Measurements from ENCODE around the gene DENND5B. TPM values are rescaled to one million over a fixed set of nuclear protein-coding genes. Genes with fewer than 3 reads are reported as not detected.

The DENND5B gene
- total RNA-seq, 4 donors from 2014 or later, result 4.4 to 25.1 (median 16.3) TPM

DNA sequence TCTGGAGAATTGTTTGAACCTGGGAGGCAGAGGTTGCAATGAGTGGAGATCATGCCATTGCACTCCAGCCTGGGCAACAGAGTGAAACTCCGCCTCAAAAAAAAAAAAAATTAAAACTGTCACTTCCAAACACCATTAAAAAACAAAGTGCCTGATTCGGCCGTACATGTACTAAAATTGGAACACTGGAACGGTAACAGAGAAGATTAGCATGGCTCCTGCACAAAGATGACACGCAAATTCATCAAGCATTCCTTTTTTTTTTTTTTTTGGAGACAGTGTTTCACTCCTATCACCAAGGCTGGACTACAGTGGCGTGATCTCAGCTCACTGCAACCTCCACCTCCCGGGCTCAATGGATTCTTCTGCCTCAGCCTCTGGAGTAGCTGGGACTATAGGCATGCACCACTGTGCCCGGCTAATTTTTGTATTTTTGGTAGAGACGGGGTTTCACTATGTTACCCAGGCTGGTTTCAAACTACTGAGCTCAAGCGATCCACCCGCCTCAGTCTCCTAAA is 224.8 kb downstream of the DENND5B start:
- Histone ChIP-seq H3K9me3 (no peaks in the 10 kb centered on the region), H3K36me3 (no peaks in the 10 kb centered on the region), H3K4me1 (peaks cover 6 to 45% (median 20%) of the 10 kb centered on the region in 4 donors), H3K4me3 (no peak overlapping the region), H3K27ac (no peak overlapping the region), H3K27me3 (no peaks in the 10 kb centered on the region)
- intact Hi-C loops (cut with DNase I; ENCODE audit: low total_unique reads), result no loop called here
- in situ Hi-C loops (cut with MboI; ENCODE audit: low pct_ligation_motif_present in 1 of 4, low pct_unique_long_range_greater_than_20kb in 1 of 4, low sequenced_read_pairs in 3 of 4), result no loop called here
- TF ChIP-seq EP300 (IDR thresholded peaks at IDR 0.05; ENCODE audit: low read depth) (no peak), POLR2A (IDR thresholded peaks at IDR 0.05) (no peak), POLR2AphosphoS5 (IDR thresholded peaks at IDR 0.05) (no peak)
- TF ChIP-seq, protein P1, sequence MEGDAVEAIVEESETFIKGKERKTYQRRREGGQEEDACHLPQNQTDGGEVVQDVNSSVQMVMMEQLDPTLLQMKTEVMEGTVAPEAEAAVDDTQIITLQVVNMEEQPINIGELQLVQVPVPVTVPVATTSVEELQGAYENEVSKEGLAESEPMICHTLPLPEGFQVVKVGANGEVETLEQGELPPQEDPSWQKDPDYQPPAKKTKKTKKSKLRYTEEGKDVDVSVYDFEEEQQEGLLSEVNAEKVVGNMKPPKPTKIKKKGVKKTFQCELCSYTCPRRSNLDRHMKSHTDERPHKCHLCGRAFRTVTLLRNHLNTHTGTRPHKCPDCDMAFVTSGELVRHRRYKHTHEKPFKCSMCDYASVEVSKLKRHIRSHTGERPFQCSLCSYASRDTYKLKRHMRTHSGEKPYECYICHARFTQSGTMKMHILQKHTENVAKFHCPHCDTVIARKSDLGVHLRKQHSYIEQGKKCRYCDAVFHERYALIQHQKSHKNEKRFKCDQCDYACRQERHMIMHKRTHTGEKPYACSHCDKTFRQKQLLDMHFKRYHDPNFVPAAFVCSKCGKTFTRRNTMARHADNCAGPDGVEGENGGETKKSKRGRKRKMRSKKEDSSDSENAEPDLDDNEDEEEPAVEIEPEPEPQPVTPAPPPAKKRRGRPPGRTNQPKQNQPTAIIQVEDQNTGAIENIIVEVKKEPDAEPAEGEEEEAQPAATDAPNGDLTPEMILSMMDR (IDR thresholded peaks at IDR 0.05), result no peak
- no peak for DNase-seq
- 88 to 91% methylated on average over 9 to 11 of the region's 11 CpGs for WGBS, 2 donors (ENCODE audit: low coverage in 1 of 2)

DNA sequence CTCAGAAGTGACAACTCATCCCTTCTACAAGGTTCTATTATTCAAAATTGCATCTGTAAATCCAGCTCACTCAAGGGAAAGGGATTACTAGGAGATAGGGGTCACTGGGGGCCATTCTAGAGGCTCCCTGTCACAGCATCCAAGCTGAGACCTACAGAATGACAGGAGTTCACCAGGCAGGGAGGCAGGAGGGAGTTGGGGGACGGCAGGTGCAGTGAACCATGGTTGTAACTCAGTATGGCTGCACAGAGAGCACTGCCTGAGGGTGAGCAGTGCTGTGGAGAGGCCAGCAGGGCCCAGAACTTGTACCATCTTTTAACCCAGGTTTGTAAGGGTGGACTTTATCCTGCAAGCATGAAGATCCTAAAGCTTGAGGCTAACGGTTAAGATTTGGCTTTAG is 227.1 kb downstream of the DENND5B start:
- Histone ChIP-seq H3K4me1 (peaks cover 4 to 21% (median 13%) of the 10 kb centered on the region in 4 donors), H3K4me3 (no peak overlapping the region), H3K36me3 (no peaks in the 10 kb centered on the region), H3K27ac (peak overlapping the region; percentile 65 to 80 (median 74)), H3K27me3 (no peaks in the 10 kb centered on the region), H3K9me3 (no peaks in the 10 kb centered on the region)
- intact Hi-C loops (cut with DNase I; ENCODE audit: low total_unique reads), result no loop called here
- in situ Hi-C loops (cut with MboI; ENCODE audit: low pct_ligation_motif_present in 1 of 4, low pct_unique_long_range_greater_than_20kb in 1 of 4, low sequenced_read_pairs in 3 of 4), result no loop called here
- TF ChIP-seq POLR2A (IDR thresholded peaks at IDR 0.05) (no peak), POLR2AphosphoS5 (IDR thresholded peaks at IDR 0.05) (no peak), EP300 (IDR thresholded peaks at IDR 0.05; ENCODE audit: low read depth) (no peak)
- TF ChIP-seq, protein P1 (IDR thresholded peaks at IDR 0.05), result no peak
- 96% methylated on average over 2 of the region's 2 CpGs; no CpG with 5 or more reads in 1 of the 2 donors for WGBS, 2 donors (ENCODE audit: low coverage in 1 of 2)
- DNase-seq, result no peak

DNA sequence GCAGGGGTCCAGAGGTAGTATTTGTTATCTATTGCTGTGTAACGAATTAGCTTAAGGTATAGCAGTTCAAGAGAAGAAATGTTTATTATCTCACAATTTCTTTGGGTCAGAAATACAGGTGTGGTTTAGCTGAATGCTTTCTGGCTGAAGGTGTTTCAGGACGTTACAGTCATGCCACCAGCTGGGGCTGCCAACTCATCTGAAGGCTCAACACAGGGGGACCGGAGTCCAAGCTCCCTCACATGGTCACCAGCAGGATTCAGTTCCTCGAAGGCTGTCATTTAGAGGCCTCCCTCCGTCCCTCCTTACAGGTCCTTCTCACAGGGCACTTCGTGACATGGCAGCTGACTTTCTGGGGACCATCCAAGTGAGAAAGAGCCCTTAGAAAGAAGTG is 227.5 kb downstream of the DENND5B start:
- intact Hi-C loops (cut with DNase I; ENCODE audit: low total_unique reads), result no loop called here
- Histone ChIP-seq H3K4me3 (no peak overlapping the region), H3K36me3 (no peaks in the 10 kb centered on the region), H3K9me3 (no peaks in the 10 kb centered on the region), H3K27ac (peak overlapping the region; percentile 65 to 80 (median 74)), H3K27me3 (no peaks in the 10 kb centered on the region), H3K4me1 (peaks cover 4 to 19% (median 13%) of the 10 kb centered on the region in 4 donors)
- DNase-seq, result no peak
- TF ChIP-seq POLR2AphosphoS5 (IDR thresholded peaks at IDR 0.05) (no peak), EP300 (IDR thresholded peaks at IDR 0.05; ENCODE audit: low read depth) (no peak), POLR2A (IDR thresholded peaks at IDR 0.05) (no peak)
- TF ChIP-seq, protein P1 (IDR thresholded peaks at IDR 0.05), result no peak
- 44% methylated on average over 6 of the region's 6 CpGs; no CpG with 5 or more reads in 1 of the 2 donors for WGBS, 2 donors (ENCODE audit: low coverage in 1 of 2)
- in situ Hi-C loops (cut with MboI; ENCODE audit: low pct_ligation_motif_present in 1 of 4, low pct_unique_long_range_greater_than_20kb in 1 of 4, low sequenced_read_pairs in 3 of 4), result no loop called here

DNA sequence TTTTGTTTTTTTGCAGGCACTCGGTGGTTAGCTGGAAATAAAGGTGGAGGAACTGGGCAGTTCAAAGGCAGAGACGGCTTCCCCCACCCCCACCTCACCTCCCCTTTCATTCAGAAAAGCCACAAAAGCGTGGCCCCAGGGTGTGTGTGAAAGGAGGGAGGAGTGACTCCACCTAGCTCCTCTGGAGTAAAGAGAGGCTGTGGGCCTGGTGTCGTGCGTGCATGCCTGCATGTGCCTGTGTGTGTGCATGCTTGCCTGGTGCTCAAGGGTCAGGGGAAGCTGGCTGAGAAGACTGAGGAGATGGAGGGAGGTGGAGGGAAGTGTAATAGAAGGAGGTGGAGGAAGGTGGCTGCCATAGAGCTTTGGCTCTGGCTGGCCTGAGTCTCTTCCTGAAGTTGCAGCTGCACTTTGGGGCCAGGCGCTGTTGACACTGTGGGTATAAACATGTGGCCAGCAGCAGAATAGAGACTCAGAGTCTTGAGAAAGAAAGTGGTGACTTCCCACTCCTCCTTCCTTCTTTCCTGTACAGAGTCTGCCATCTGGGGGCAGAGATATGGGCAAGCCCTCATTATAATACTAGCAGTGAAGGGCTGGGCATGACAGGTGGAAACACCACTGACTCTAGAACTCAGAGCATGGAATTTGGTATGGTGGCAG is 228.0 kb downstream of the DENND5B start:
- DNase-seq, result peak; percentile 65
- TF ChIP-seq POLR2A (IDR thresholded peaks at IDR 0.05), result peak; percentile 22
- TF ChIP-seq, protein P1 (IDR thresholded peaks at IDR 0.05), result peak in 3 of 5 experiments; percentile 16 to 30 (median 18)
- no peak for TF ChIP-seq EP300 (IDR thresholded peaks at IDR 0.05; ENCODE audit: low read depth)
- TF ChIP-seq POLR2AphosphoS5 (IDR thresholded peaks at IDR 0.05), result no peak
- H3K4me1 ChIP-seq, result peaks cover 4 to 19% (median 13%) of the 10 kb centered on the region in 4 donors
- H3K27ac ChIP-seq, result peak overlapping the region; percentile 65 to 80 (median 74)
- in situ Hi-C loops (cut with MboI; ENCODE audit: low pct_ligation_motif_present in 1 of 4, low pct_unique_long_range_greater_than_20kb in 1 of 4, low sequenced_read_pairs in 3 of 4) (no loop called here), intact Hi-C loops (cut with DNase I; ENCODE audit: low total_unique reads) (no loop called here)
- H3K27me3 ChIP-seq, result no peaks in the 10 kb centered on the region
- 10 to 28% methylated on average over 2 to 6 of the region's 6 CpGs for WGBS, 2 donors (ENCODE audit: low coverage in 1 of 2)
- peak overlapping the region in 1 of 4 donors; percentile 21 for H3K4me3 ChIP-seq
- no peaks in the 10 kb centered on the region for H3K36me3 ChIP-seq
- no peaks in the 10 kb centered on the region for H3K9me3 ChIP-seq
